Stimulated activated CD8-positive, alpha-beta memory T cell treated with anti-CD3 and anti-CD28 coated beads, Interleukin-15, amount 100 ng/mL, for 48 hours (primary cell): ENCODE measurements around the gene EEF1AKMT1.

Source experiments
- DNase-seq, 2 donors: peaks; one replicate each; pipeline ENCODE4 v3.0.0-alpha.2; 2020; ENCODE audit warnings: low read depth in 2 of 2

The EEF1AKMT1 gene, protein sequence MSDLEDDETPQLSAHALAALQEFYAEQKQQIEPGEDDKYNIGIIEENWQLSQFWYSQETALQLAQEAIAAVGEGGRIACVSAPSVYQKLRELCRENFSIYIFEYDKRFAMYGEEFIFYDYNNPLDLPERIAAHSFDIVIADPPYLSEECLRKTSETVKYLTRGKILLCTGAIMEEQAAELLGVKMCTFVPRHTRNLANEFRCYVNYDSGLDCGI

DNA sequence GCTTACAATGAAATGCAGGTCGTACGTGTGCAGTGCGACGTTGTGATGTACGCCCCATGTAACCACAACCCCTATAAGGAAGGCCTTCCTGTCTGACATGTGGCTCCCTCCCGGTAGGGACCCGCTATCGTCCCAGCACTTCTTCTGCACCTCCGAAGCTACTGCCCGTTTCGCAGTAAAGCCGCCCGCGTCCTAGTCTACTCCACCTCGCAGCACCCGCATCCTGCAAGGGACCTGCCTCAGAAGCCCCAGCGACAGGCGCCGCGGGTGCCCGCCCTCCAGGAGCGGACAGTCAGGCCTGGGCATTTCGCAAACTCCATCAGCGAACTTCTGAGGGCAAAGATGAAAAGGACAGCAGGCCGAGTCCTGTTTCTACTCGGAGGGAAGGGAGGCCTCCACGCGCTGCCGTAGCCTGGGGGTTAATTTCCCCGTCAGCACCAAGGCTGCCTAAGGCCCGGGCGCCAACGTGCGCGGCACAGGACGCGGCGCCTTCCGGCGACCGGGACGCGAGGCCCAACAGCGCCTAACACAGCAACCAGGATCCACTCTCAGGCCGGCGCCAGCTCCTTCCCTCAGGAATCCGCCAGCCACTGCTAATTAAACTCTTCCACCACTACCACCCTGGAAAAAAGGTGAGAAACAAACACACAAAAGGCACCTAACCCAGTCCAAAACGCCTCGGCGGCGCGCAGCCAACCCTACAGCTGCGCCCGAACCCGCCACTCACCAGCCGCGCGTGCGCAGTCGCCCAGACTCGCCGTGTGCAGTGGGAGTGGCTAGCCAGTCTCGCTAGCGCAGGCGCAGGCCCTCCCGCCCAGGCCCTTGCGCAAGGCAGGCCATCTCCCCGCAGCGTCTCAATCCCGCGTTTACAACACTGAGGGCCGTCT is at the start of gene EEF1AKMT1:
Gene EEF1AKMT1 (minus strand): TSS at position 768 of the 887 bp plus-strand sequence. CDS start 16,363 bp downstream, outside the sequence.
- DNase-seq, result peak; percentile 92 to 95

DNA sequence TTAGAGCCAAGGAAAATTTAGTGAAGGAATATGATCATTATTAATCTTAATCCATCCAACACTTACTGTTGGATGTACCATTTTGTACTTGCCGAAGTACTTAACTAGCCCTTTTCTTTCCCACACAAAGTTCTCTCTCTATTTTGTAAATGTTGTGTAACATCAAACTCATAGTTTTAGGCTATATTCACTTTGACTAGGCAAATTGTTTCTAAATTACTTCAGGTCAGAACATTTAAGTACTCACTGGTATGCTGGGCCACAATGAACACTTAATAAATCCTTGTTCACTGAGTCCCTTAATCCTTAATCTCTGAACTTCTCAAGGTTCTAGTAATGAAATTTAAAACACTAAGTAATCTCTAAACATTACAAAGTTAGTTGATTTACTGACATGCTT is 49.3 kb upstream of the EEF1AKMT1 start:
- no peak for DNase-seq

DNA sequence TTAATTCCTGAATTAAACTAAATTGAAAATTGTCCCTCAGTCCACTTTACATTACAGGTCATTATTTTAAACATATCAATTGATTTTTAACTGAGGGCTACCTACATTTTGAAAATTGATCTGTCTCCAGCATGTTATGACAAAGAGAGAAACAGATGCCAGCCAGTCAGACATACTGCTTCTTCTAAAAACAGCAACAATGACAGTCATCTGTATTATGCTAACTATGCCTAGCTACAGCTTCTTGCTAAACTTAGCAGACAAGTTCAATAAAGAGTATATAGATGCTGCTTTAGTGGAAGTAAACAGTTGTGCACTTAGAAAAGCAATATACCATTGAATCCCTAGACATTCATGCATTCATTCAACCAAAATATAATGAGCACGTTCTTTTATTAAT is 48.6 kb upstream of the EEF1AKMT1 start:
- DNase-seq, result no peak

DNA sequence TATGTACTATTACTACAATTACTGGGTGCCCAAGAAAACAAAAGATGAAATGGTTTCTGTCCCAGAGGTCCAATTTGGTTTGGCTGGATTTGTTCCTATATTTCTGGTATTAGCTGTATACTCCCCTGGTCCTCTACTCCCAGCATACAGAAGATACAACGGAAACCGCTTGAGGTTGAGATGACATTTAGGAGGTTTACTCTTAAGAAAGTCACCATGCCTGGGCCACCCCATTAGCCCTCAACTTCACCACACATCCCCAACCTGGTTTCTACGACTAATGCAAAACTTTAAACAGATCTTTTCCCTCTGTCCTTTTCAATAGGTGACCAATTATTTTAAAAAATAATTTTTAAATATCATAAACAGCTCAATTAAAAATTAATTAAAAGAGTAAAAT is 46.0 kb upstream of the EEF1AKMT1 start:
- DNase-seq, result no peak

DNA sequence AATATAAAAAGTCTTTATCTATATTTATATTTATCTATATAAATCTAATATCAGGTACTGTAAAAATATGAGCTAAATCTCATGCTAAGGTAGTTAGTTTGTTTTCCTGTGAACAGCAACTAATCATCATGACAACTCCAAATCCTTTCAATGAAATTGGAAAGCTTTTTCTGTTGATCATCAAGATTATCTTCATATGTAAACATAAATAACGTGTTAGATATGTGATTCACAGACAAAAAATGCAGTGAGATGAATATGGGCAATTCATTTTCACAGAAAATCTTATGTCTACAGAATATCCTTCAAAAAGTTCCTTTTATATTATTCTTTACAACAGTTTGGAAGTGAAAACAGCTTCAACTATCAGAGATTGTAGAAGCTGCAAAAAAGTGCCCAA is 41.7 kb upstream of the EEF1AKMT1 start:
- DNase-seq, result no peak

DNA sequence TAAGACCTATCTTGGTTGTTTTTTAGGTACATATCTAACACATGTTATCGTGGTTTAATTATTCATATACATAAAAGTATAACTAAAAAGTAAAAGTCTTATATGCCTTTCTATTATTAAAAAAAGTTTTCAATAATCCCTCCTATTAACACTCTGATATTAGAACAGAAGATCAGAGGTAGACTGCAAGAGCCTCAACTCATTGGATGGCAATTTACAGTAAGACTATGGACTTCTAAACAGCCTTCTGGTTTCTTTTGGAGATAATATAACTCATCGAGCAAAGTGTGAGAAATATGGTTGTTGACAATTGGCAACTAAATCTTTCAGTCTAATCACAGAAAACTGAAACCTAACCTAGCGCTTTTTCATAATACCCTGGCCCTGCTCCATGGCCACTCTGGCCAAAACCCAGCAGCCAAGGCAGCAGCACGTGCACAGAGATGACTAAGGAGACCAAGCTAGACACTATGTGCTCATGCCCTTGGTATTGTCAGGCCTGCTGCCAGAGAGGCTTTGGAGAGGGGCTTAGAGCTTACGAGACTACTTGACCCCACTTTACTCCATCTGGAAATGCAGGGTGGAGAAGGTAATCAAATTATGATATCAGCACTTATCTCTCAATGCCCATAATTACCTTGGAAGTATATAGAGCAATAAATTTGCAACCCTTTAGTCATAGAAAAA is 40.6 kb upstream of the EEF1AKMT1 start:
- no peak for DNase-seq

DNA sequence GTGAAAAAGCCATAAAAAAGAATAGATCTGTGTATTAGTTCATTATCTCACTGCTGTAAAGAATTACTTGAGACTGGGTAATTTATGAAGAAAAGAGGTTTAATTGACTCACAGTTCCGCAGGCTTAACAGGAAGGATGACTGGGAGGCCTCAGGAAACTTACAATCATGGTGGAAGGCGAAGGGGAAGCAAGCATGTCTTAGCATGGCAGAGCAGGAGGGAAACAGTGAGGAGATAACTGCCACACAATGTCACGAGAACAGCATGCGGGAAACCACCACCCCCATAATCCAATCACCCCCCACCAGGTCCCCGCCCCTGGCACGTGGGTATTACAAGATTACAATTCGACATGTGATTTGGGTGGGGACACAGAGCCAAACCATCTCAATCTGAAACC is 39.1 kb upstream of the EEF1AKMT1 start:
- no peak for DNase-seq

DNA sequence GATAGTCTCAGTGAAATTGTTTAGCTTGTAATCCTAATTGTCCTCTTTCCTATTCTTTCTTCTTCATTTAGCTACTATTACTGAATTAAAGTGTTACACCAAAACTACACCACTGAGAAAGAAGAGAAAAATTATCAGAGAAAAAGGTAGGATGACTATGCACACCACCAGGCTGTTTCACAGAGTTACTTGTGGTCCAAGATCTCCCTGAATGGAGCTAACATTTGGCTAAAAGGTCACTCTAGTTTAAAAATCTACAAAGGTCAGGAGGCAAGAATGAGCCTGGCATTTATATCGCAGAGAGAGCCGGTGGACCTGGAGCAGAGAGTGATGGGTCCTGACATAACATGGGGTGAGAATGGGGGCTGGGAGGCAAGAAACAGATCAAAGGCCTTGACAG is 37.0 kb upstream of the EEF1AKMT1 start:
- no peak for DNase-seq

DNA sequence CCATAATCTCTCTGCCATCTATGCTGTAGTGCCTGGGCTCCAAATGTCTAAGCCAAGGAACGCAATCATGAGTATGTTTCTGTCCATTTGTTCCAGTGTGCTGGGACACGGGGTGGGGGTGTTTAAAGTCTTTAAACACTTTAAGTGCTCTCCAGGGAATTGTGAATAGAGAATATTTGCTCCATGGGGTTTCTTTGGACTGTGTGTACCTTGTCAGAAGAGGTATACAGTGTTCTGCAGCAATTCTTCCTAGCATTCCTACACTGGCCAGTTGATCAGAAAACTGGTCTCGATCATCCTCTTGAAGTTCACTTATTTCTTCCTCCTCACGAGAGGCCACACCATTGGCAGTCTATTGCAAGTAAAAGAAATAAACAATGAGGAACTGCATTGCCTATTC is 35.1 kb upstream of the EEF1AKMT1 start:
- DNase-seq, result no peak

DNA sequence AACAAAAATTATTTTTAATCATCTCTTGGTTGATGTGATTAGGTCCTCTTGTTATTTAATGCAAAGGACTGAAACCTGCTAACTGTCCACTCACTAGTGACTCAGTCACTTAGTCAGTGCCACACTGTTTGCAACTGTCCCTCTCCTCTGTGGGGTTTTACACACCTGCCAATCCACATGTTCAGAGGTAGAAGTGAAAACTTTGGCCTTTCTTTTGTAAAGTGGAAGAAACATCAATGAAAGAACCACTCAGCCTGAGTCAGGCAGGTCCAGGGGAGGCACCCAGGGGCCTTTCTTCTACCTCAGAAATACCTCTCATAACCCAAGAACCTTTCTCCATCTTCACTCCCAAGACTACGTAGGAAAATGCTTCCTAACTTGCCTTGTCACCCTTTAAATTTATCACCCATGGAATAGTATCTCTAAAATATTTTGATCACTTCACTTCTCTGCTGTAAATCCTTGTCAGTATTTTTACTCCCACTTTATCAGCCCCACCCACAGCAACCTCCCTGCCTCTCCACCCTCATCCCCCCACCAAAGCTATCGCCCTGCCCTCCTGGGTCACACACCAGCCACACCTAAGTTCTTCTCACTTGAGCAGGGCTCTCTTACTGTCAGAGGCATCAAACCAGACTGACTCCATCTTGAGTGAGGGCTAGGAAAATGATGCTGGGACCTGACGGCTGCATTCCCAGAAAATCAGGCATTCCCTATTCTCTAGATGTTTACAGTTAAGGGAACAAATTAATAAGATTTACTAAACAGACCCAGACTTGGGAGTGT is 29.6 kb upstream of the EEF1AKMT1 start:
- DNase-seq, result no peak

DNA sequence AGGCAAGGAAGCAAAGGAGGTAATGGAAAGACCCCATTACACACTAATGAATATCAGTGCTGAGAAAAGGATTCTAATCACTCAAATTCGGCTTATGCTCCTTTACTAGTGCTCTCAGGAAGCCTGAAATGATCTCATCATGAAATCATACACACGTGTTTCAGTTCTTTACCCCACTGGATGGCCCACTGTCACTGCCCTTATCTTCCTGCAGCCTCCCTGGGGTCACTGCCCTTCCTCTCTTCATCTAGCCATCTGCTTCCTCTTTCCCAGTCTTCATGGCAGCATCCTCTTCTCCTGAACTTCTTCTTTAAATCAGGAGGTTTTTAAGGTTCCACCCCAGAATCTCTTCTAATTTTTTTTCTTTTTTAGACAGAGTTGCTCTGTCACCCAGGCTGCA is 27.9 kb upstream of the EEF1AKMT1 start:
- DNase-seq, result no peak

DNA sequence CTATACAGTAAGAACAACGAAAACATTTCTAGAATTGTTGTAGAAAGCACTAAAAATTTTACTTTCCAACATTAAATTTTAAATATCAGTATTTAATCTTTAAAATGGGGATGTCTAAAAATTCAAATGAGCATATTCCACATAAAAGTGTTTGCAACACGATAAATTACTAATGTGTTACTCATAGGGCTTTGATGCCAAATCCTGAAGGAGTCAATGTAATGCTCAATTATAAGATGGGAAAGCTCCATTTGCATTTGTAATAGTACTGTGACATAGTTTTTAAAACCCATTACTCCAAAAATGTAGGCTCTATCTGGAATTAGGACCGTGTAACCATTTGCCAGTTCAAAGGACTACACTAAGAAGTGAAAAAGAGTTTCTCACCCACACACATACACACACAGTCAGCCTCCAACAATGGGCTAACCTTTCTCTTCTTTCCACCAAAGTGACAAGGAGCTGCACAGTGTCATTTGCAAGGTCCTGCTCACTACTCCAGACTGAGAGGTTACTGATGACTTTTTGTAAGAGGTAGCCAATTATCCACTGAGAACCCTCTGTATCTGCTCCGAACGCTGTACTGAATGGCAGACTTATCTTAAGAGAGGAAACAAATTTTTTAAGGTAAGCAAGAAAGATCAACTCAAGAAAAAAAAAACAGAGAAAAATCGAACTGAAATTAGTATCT is 26.1 kb upstream of the EEF1AKMT1 start:
- DNase-seq, result no peak

DNA sequence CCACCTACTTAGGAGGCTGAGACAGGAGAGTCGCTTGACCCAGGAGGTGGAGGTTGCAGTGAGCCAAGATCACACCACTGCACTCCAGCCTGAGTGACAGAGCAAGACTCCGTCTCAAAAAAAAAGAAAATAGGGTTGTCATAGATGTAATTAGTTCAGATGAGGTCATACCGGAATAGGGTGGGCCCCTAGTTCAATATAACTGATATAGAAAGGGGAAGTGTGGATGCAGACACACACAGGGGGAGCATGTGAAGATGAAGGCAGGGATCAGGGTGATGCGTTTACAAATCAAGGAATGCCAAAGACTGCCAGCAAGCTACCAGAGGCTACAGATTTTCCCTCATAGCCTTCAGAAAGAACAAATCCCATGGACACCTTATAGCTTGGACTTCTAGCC is 24.3 kb upstream of the EEF1AKMT1 start:
- DNase-seq, result no peak

DNA sequence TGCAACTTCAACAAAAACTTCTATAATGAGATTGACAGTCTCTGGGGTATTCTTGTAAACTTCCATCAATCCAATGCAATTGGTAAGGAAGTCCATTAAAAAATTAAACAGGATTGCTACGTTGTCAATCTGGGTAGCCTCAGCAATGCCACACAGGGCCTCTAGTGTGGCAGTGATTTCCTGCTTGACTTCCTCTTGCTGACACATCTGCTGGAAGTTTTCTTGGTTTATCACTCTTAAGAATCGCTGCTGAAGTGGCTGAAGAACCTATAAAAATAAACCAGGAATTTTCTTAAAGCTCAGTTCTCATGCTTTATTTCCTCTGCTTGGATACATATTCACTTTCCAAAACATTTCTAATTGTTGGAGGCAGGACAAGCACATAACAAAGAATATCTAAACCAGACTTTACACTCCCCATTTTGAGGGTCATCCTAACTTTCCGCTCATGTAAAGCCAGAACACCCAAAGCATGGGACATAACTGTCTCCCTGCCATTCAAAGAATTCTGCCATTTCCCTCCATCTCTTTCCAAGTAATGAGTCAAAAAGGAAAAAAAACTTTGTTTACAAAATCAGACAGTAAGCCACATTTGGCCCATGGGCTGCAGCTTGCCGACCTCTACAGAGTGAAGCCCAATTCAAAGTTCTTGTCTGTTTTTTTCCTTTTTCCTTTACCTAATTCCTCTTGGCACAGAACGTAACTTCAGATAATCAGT is 23.2 kb upstream of the EEF1AKMT1 start:
- DNase-seq, result no peak

DNA sequence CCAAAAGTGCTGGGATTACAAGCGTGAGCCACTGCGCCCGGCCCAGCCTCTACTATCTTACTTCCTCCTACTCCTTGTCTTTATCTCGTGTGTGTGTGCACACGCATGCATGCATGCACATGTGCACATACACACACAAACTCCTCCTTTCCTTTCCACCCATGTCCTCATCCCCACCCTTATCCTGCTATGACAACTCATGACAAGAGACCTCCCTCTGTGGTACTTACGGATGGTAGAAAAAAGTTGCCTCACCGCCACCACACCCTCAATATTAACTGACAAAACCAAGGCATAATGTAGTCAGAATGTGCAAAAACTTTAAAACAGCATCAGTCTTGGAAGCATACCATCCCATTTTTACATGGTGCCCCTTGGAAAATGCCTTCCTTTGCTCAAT is 15.9 kb upstream of the EEF1AKMT1 start:
- DNase-seq, result no peak

DNA sequence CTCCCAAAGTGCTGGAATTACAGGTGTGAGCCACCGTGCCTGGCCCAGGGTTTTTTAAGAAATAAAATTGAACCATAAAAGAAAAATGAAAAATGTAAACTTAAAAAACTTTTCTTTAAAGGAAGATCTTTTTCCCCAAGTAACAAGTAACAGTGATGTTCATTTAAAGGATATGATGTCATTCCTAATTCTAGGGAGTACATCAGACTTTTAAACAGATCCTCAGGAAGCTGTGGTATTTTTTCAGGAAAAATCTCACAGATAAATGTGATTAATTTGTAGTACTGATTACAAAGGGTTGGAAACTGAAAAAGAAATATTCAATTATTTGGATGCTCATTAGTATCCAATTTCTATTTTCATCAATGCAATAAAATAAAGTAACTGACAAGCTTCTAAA is 14.6 kb upstream of the EEF1AKMT1 start:
- no peak for DNase-seq

DNA sequence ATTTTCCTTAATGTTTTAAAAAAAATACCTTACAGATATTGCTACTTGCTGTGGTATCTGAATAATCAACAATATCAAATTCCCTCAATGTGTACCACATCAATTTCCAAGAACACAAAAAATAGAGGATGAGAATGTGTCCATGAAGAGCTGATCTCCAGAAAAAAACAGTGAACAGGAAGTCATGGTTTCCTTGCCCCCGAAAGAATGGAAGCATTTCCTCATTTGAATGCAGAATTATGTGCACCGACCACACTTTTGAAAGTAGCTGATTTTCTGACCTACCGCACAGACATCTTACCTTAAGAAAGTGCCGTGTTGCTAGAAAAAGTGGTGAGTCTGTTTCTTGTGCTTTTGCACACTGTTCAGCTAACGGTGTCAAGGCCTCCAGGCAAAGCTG is 13.4 kb upstream of the EEF1AKMT1 start:
- no peak for DNase-seq

DNA sequence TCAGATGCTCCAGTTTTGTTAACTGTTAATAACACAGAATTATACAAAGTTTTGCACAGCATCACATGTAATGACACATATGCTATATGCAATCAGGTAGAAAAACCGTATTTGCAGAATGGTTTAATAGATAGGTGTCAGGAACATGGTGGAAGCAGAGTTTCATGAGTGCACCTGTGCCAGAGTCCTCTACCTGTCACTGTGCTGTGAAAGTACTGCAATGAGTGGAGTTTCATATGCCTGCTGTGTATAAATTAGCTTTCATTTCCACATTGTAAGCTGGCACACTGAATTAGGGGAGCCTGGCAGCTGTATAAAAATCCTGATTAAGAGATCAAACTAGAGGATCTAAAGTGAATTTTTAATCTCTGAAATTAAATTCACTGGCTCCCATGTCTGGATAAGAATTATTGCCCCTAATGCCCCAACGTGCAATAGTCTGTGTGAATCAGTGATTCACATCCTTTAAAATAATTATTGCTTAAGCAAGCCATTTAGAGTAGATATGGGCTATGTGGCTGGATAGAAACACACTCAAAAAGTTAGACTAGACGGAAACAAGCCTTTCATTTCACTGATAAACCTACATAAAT is 8.5 kb upstream of the EEF1AKMT1 start:
- no peak for DNase-seq

DNA sequence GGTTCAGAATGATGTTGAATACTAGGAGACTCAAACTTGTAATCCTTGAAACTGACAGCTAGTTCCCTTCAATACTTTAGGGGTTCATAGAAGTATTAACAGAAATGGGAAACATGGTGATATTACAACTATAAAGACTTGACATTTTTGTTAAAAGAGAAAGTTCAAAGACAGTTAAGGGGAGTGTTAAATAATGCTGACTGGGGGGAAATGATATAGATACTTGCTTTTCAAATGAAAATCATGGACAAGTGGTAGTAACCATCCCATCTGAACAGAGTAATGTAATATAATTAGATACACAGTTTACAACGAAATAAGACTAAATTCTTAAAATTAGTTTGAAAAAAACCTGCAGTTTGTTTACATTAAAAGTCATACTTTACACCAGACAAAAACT is 6.6 kb upstream of the EEF1AKMT1 start:
- DNase-seq, result no peak

DNA sequence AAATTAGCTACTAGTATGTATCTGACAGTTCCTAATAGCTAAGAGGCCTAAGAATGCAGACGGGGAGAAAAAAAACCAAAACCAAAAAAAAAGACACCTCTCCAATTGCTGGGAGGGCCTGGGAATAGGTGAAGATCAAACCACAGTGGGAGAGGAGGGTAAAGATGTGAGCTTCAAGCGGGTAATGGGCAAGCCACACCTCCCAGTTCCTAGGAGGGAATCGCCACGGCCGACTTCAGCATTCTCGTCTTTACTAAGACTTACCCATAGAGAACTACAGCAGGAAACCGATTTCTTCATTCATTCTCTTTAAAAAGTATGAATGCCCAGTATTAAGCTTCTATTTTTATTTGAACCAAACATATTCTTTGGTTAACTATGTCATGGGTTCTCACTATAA is 5.6 kb upstream of the EEF1AKMT1 start:
- no peak for DNase-seq
